Measurements from ENCODE around the gene CDC14B.
"Not testable (repeated sequence)": the region's sequence is repeated elsewhere in the genome, so short reads cannot be mapped to it uniquely, and the experiment has no call there.

The CDC14B gene

DNA sequence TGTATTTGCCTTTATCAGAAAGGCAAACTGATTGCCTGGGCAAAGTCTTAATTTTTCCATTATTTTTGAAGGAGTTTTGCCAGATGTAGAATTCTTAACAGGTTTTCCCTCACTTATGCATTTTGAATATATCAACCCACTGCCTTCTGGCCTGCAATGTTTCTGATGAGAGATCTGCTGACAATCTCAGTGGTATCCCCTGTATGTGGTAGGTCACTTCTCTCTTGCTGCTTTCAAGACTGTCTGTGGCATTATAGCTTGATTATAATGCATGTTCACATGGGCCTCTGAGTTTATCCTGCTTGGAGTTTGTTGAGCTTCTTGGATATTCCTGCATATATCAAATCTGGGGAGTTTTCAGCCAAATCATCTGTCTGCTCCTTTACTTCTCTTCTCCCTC is 87.5 kb downstream of the CDC14B start:
- no peak for DNase-seq

DNA sequence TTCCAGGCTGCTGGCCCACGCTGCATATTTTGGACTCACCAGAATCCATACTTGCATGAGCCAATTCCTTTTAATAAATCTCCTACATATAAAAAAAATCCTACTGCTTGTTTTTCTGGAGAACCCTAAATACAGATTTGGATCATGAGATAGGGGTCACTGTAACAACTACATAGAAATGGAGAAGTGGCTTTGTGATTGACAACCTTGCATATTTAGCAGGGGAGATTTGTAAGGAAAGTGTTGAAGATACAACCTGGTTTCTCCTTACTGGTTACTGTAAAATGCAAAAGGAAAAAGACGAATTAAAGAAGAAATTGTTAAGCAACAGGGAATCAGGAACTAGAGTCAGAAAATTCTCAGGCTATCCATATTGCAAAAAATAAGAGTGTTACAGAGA is 94.9 kb downstream of the CDC14B start:
- DNase-seq = peak; percentile 38

DNA sequence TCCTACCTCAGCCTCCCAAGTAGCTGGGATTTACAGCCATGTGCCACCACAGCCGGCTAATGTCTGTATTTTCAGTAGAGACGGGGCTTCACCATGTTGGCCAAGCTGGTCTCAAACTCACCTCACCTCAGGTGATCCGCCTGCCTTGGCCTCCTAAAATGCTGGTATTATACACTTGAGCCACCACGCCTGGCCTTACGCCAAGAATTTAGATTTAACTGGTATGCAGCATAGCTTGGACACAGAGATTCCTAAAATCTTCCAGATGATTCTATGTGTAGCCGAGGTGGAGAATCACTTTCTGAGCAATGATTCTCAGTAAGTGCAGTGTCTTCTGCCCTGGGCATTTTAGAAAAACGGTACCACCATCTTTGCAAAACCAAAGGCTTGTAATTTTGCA is 95.6 kb downstream of the CDC14B start:
- DNase-seq = no peak

DNA sequence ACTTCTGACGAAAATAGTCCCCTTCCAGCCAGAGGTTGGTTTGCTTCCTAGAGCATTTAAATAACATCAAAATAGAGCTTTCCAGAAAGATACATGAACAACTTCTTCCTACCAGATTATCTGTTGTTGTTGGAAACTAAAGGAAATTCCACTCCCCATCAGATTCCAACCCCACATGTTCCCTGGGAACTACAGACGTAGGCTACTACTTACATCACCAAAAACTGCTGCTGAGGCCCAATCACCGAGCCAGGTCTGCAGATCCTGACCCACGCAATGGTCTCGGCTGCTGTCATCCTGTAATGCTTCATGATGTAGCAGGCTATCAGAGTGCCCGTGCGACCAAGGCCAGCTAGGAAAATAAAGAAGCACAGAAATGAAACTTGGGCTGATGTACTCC is 96.3 kb downstream of the CDC14B start:
- DNase-seq = peak; percentile 33

DNA sequence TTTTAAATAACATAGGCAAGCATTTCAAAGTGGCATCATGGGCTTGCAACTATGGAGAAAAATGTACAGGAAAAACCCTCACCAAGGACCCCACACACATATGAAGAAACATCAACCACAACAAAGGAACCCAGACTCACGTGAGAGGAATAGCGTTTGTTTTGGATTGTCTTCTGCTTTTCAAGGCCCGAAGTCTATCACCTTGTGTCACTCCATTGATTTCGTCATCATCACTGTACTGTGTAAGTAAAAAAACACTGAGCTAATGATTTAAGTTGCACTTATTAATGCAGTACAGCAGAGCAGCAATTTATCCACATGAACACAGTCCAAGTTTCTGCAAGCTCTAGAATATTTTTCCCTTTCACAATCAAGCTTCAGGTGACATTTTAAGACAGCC is 97.3 kb downstream of the CDC14B start:
- DNase-seq = no peak

DNA sequence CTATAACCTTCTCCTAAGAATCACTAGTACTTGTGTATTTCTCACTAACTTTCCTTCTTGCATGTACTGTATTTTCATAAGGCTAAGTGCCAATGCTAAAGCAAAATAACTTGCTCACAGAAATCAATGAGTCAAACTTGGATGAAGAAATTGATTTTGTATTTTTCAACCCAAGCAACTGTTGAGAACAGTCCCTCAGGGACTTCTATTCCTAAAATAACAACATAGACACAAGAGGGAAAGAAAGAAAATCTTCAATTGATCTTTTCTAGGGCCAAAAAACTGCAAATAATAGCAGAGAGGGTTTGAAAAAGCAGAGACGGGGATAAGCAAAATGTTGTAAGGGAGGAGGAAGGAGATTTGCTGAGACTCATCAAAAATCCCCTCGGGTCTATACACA is 99.9 kb downstream of the CDC14B start:
- DNase-seq = no peak

DNA sequence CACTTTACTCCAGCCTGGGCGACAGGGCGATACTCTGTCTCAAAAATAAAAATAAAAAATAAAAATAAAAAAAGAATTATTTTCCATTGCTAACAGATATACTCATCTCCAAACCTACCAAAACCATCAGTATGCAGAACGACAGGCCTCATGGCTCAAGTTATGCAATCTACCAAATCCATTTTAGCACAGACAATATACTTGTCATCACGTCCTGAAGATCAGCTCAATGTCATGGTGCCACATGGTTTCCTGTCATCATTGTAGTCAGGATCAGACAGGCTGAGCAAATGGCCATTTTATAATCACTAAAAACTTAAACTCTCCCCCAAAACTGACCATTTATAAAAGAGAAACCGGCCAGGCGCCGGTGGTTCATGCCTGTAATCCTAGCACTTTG is 100.5 kb downstream of the CDC14B start:
- DNase-seq = no peak

DNA sequence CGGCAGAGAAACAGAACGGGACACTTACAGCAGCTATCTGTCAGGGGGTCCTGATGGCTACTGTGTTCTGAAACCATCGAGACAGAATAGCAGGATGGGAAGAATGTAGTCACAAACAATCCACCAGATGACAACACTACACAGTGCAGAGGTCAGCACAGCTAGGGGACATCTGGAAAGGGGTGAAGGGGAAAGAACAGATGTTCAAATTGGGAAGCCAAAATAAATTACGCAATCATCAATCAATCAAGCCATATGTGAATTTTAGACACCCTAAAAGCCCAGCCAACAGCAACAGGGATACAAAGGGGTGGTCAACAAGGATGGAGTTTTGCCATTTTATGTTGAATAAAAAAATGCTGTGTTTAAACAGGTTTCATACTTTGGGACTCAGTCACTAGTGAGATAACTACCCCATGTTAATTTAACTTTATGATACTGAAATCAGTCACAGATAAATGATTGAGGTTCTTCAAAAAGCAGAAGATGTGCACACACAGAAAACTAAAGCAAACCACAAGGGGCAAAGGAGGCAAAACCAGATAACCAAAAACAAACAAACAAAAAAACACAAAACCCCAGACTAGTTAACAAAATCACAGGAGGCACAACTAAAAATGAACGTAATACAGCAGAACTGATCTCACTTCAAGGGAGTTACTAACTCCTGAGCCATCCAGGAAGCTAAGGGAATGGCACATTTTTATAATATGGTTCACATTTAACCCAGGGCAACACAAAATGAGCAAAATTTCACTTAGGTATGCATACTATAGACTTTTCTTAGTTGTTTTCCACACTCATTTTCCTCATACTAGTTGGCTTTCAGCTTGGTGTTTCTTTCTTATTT is 103.8 kb downstream of the CDC14B start:
- no peak for DNase-seq

DNA sequence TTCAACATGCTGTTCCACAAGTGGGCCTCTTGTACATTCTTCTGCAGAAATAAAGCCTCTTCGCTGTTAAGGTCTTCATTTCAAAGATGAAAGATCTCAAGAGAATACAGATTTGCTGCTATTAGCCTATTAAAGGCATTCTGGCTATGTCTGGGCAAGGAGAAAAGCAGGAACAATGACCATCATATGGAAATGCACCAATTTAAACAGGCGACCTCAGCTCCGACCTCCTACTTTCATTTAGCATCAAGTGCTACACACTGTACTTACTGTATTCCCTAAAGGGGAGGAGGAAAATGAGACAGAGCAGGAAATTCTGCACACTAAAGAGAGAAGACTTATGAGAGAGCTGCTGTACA is 104.9 kb downstream of the CDC14B start:
- DNase-seq = no peak

DNA sequence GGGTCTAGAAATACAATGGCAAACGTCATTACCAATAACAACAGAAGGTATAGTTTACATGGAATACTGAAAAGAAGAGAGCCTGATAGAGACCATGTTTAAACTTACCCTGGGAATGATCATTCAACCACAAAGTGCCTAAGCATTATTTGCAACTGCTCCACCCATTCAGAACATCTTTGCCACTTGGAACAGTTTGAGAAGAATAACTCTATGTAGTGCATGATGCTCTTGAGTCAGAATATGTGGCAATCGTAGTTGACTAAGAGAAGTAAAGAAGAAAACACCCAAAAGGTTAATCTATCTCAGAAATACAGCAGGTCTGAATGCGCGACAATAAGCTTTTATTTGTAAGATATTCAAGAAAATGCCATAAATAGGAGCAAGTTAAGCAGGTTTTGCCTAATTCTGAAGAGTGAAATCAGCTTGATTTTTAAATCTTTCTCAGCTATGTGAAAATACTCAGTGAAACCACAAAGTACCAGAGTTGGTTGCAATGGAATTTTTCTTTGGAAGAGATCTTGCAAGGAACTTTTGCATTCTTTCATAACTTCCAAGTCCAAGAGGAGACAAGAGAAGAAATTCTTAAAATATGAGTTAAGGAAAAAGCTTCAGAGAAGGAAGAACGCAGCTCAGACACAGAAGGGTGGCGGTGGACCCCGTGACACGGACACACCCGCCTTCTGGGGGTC is 105.4 kb downstream of the CDC14B start:
- no peak for DNase-seq

DNA sequence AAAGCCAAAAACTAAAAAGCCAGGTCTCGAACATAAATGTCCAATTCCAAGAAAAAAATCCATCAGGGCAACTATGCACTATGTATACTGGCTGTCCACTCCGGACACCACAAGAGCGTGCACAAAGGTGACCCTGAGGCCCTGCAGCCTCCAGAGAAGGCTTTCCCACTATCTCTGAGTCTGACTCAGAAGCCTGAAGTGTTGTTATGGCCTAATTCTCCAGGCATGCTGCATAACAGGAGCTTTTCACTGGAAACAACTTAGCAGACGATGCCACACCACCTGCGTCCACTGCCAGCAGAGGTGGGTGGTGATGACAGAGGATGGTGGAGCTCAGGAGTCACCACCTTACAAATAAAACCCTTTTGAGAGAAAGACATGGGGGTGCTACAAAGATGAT is 106.0 kb downstream of the CDC14B start:
- no peak for DNase-seq

DNA sequence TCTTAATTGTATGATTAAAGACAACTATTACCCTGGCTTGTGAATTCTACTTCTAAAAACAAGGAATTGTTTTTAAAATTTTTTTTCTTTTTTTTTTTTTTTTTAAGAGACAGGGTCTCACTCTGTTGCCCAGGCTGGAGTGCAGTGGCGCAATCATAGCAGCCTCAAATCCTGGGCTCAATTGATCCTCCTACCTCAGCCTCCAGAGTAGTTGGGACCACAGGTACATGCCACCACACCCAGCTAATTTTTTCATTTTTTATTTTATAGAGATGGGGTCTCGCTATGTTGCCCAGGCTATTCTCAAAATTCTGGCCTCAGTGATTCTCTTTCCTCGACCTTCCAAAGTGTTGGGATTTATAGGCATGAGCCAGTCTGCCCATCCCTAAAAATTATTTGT is 107.4 kb downstream of the CDC14B start:
- no peak for DNase-seq

DNA sequence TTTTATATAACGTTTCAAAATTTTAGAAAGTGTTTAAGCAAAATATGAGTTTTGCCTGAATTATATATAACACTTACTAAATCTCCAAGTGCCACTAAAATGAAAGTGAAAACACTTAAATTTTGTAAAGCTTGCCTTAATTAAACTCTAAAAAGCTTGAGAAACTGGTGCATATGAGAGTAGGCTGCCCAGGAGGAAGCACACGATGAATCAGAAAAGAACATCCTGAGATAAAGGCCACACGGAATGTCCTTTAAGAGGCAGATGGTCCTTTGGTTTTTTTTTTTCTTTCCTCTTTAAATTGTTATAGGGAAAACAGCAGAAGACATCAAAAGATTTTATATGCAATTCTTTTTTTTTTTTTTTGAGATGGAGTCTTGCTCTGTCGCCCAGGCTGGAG is 109.4 kb downstream of the CDC14B start:
- DNase-seq = no peak

DNA sequence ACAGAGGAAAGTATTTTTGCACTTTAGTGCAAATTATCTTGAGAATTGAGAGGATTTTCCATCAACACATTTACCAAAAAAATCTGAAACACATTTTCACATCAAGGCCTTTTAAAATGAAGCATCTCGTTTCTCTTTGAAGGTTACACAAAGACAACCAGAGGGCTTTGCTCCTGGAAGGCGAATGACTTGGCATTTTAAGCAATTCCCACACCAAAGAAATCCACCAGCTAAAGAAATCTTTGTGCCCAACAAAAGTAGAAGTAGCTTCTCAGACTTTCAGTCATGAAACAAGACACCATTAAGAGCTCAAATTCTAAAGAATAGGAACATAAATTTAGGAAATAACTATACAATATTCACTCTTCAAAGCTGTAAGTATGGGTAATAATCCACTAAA is 109.8 kb downstream of the CDC14B start:
- DNase-seq = no peak

DNA sequence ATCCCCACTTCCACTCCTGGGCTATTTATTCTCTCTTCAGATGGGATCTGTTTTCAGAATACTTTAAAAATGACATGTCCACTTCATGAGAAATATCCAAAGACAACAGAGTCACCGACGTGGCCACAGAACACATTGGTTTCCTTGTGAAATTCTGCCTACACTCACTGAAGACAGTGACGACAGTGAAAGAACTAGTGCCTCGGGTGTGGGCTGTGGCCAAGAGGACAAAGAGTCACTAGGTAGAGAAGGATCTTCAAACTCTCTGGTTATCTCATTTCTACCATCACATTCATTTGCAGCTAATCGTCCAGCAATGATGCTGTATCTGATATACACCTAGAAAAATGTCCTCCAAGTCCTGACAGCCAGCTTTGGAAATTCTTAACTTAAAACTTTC is 110.6 kb downstream of the CDC14B start:
- DNase-seq = no peak

DNA sequence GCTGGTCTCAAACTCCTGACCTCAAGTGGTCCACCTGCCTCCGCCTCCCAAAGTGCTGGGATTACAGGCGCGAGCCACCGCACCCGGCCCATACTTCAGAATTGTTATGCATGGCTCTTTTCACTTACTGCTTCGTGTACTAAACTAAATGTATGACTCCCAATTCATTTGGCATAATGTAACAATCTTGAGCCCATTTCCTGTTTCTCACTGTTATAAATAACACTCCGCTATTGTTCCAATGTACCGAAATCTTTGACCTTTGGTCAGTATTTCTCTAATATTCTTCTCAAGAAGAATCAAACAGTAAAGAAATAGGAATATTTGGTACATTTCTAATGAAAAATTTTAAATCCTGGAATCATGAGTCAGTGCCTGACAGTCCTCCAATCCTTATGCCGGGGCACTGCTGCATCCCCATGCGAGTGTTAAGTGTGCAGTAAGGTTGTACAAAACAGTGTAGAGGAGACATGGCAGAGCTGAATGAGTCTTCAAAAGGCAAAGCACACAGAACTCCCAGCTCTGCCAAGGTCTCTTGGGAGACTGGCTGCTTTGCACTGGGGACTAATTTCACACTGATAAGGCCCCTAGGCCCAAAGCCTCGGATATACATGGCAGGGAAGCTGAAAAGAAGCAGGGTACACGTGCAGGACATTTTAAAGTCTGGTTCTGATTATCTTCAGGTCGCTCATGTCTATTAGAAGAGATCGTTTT is 111.3 kb downstream of the CDC14B start:
- DNase-seq = no peak

DNA sequence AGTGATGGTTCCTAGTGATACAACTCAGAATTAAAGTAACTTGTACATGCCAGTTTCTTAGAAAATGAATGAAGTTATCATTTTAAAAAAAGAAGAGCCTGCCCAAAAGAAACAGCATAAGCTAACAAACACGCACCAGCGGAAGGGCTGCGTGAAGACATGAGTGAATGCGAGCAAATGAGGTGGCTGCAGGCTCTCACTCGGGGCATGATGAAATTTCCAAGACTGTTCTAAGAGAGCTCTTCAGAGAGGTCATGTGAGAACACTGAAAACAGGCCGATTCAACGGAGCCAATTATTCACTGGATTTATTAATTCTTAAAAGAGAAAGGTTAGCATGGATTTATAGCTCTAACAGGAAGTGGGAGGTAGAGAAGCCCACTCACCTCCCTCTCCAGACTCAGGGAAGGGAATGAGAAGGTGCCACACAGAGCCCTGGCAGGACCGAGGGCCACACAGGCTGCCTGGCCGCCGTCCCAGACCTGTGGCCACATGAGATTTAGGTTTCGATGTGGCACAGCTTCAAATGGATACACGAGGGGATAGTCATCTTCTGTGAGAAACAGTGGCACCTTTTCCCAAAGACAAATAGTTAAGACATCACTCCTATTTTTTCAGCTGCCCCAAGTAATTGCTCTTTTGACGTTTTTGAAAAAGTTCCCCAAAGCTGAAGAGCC is 114.2 kb downstream of the CDC14B start:
- no peak for DNase-seq

DNA sequence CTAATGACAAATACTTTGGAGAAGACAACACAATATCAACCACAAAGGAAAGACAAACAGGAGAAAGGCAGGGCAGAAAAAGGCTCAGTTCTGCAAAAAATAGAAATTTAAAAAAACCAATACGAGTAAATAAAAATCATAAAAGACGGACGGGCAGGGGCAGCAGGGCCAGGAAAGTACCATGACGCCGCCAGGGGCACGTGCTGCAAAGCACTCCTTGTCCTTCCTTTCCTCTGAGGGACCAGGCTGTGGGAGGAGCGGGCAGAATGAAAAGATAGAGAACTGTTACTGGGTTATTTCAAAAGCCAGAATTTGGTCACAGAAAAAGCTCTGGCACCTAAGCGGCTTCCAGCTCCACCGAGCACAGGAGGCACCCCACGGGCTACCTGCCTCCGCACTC is 115.7 kb downstream of the CDC14B start:
- no peak for DNase-seq

DNA sequence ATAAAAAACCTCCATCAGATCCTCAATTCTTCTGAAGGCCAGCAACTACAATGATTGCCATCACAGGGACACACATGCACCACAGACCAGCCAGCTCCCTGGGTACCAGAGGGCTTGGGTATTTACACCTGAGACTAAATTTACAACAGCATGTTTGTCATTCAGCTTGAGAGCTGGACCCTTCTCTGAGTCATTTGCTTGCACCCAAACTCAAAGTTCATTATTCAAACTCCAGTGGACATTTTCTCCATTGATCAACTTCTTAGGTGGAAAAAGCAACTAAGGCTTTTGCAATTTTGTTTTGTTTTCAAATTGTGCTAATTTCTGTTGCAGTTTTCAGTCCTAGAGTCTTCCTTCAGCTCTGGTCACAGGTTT is 116.3 kb downstream of the CDC14B start:
- DNase-seq = not testable (repeated sequence)

DNA sequence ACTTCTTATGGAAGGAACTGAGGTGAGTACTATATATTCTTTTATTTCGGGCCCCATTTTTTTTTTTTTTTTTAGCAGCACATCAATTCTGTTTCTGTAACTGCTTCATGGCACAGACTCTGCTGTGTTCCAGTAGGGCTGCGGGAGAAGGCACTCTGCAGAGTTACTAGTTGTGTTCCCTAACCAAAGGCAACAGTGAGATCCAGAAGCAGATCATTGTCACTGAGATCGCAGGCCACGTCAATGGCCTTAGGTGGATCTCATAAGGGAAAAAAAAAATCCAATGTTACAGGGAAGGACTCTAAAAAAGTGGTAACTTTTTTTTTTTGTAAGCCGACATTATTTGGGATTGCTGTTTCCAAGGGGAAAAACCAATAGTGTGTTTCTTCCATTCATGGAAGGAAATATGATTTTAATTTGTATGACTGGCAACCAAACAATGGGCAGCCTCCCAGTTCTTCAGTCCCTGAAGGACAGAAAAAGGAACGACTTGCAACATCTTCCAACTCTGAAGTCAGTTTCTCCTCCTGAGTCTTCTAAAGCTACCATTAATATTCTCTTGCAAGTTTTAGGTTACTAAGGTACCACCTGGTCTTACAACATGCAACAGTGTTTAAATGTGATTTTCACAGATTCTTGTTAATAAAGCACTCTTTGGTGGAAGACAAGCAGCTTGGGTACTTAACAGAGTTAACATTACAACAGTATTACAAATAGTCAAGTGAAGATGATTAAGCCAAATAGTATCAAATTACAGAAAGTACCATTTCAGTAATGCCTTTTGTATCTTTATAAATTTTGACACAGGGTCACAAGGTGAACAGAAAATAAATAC is 116.9 kb downstream of the CDC14B start:
- peak; percentile 60 for DNase-seq

DNA sequence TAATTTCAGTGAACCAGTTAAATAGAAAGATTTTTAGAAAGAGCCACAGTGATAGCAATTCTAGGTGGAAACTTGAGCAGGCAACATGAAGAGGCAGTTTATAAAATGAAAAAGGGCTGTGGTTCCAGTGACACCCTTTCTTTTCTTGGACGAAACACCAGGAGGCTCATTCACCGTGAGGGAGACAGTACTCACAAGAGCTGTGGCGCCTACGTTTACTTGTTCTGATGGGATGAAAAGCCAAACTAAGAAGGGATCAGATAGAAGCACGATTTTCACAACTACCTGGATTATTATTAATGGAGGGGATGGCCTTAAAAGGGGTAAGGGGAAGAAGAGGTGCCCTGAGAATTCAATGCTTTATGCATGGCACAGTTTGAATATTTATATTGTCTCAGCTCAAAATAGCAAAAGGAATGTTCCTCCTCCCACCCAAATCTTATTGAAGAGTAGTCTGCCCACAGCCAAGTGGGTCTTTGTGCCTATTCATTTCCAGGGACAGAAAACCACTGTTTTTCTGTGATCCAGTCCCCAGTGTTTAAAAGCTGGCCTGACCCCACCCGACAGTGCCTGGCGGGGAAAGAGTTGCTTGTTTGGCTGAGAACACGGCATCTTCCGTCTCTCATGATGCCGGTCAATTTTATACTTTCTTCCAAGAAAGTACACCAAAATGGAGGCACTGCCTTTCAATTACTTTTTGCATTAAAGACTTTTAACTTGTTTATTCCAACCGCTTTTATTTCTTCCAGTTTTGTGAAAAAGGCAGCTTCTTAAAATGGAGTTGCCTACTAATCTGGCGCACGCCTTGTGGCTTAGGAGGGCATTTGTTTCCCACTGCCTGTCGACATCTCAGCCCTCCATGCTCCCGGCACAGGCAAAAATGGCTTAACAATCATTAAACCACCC is 117.8 kb downstream of the CDC14B start:
- no peak for DNase-seq

Data from femur (tissue), 1 donor.